NK-92 (cell line): Measurements from ENCODE around the gene ARHGEF7.

Source experiments
- DNase-seq: peaks from one replicate; lab custom pipeline; 2025; ENCODE audit not compliant: unreplicated experiment; lab: John Stamatoyannopoulos, UW

ARHGEF7 gene

GRCh38 chr13:111139452-111139851 is 24.3 kb downstream of the ARHGEF7 start:
- DNase-seq = no peak

DNA sequence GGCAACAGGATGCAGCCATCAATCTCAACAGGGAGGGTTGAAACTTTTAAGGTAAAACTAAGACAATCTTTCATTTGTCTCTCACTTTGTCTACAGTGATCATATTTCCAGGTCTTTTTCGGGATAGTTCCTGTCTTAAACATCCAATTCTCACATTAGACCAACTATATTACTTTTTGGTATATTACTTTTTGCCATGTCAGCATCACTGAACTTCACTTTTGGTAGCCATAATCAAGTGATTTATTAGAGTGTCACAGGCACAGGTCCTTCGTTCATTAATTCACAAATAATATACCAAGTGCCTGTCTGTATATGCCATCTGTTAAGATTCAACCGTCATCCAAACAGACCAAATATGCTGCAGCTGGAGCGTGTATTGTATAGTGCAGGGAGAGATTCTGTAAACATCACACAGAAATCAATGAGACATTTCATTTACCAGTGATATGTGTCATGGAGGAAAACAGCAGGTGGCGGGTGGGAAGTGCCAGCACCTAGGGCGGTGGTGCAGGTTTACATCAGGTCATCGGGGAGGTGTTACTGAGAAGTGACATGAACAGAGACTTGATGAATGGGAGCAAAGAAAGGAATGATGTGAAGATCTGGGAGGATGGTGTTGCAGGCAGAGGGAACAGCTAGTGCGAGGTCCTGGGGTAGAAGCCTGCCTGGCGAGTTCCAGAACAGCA is 24.9 kb downstream of the ARHGEF7 start:
- DNase-seq = no peak

DNA sequence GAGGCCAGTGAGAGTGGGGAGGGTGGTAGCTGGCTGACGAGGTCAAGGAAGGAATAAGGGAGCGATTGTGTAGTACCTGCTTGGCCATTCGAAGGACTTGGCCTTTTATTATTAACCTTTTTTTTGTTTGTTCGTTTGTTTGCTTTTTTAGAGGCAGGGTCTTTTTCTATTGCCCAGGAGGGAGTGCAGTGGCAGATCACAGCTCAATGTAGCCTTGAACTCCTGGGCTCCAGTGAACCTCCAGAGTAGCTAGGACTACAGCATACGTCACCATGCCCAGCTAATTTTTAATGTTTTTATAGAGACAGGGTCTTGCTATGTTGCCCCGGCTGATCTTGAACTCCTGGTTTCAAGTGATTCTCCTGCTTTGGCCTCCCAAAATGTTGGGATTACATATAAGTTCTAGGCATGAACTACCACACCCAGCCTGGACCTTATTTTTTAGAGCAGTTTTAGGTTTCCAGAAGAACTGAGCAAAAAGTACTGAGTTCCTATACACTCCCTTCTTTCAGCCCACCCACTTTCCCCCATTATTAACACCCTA is 25.5 kb downstream of the ARHGEF7 start:
- DNase-seq = no peak

GRCh38 chr13:111142472-111142871 is 27.4 kb downstream of the ARHGEF7 start:
- DNase-seq = no peak

DNA sequence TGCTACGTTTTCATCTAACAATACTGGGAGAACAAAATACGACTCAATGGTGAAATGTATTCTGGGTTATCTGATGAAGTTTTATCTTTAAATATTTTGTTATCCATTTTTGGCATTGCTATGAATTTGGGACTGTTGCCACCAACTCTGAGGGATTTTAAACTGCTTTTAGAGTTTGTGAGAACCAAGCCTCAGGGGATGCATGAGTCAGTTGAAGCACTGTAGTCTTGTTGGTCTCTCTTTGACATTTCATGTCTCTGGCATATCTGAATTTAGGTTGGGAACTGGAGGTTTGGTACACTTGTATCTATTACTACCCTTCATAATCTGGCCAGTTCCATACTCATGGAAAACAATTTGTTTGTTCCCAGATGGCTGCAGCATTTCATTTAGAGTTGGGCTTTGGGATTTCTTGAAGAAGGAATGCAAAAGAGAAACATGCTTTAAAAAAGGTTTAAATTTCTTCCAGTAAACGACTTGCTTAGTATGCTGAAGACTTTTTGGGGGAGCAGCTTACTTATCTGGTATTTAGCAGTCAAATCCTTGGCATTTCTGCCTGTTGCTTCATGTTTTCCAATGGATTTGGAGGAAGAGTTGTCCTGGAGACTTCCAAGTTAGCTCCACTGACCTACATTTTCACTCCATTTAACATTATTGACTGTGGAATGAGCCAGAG is 28.9 kb downstream of the ARHGEF7 start:
- DNase-seq = no peak

DNA sequence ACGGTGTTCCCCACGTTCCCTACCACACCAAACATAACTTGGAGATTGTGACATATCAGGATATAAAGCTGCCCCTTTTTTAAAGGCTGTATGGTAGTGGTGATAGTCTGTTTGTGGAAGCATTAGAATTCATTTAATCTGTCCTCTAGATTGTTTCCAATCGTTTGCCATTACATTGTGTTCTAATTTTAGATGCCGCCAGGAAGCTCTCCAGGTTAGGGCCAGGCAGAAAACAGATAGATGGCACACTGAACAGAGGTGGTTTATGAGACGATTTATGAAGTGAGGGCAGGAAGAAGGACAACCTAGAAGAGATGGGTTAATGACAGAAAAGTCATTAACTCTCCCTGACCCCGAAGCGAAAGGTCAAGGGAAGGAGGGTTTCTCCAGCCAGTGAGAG is 30.0 kb downstream of the ARHGEF7 start:
- DNase-seq = no peak

DNA sequence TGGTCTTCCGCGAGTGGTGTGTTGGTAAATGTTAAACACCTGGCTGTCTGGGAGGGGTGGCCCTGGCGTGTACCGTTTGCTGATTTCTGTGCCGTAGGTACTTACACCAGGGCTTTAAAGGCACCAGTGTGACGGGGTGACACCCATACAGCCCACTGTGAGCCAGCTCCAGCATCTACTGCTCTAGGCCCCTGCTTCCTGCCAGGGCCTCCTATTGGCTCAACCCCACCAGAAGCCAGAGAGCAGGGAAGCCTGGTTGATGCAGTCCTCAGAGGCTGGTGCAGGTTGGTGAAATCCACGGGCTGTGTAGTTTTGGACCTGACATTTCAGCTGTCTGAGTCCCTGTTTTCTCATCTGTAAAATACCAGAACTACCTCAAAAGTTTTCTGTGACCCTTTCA is 30.4 kb downstream of the ARHGEF7 start:
- no peak for DNase-seq

DNA sequence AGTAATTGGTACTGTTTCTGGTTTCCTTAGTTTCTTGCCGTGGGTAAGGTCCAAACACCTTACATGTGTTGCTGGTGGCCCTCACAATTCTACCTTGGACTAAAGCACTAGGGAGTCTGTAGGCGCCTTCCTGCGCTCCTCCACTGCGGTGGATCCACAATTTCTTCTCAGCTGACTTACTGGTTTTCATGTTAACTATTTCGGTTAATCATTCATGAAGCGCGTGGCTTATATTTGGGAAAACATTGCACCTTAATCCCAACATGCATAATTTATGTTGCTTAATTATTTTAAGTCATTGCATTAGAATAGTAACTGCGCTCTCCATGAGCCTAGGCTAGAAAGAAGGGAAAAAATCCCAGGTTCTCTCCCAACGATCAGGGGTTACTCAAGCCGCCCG is 37.7 kb downstream of the ARHGEF7 start:
- no peak for DNase-seq

GRCh38 chr13:111153279-111153976 is 38.3 kb downstream of the ARHGEF7 start:
- DNase-seq = peak; percentile 56

DNA sequence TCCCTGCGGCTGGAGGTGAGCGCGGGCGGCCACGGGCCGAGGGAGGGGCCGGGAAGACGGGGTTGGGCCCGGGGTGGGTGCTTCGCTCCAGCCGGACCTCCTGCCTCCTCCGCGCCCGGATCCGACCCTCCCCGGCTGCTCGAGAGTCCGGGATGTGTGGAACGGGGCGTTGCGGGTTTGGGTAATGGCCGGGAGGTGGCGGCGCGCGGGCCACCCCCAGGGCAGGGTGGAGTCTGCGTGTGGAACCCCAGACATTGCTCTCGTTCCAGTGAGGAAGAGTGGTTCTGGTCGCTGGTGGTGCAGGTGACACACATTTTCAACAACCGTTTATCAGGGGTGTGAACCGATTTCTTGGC is 38.8 kb downstream of the ARHGEF7 start:
- no peak for DNase-seq

- no peak for DNase-seq
Observed at GRCh38 chr13:111156421-111156820, 41.3 kb downstream of the ARHGEF7 start.

DNA sequence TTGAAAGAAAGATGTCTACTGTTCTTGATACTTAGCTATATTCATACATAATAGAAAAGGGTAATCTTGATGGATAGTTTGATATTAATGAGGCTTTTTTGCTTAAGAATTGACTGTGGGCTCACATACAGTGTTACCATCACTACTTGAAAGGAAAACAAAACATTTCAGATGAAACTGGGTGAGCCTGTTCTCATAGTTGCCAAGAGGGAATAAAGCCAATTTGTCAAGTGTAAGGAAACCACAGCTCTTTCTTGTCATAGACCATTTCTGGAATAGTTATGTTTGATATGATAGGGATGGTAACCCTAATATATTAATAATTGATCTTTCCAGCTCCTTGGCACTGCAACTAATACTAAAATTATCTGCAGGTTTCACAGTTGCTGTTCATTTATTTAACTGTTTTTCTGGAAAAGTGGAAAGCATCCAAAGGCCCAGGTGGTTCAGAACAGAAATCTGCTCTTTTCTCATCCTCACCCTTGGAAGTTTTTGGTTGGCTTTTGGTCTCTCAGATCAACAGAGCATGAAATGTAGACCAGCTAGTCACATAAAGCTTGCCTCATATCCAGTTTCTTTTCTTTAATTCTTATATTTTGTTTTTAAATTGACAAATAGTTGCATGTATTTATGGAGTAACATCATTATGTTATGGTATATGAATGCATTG is 43.2 kb downstream of the ARHGEF7 start:
- no peak for DNase-seq

DNA sequence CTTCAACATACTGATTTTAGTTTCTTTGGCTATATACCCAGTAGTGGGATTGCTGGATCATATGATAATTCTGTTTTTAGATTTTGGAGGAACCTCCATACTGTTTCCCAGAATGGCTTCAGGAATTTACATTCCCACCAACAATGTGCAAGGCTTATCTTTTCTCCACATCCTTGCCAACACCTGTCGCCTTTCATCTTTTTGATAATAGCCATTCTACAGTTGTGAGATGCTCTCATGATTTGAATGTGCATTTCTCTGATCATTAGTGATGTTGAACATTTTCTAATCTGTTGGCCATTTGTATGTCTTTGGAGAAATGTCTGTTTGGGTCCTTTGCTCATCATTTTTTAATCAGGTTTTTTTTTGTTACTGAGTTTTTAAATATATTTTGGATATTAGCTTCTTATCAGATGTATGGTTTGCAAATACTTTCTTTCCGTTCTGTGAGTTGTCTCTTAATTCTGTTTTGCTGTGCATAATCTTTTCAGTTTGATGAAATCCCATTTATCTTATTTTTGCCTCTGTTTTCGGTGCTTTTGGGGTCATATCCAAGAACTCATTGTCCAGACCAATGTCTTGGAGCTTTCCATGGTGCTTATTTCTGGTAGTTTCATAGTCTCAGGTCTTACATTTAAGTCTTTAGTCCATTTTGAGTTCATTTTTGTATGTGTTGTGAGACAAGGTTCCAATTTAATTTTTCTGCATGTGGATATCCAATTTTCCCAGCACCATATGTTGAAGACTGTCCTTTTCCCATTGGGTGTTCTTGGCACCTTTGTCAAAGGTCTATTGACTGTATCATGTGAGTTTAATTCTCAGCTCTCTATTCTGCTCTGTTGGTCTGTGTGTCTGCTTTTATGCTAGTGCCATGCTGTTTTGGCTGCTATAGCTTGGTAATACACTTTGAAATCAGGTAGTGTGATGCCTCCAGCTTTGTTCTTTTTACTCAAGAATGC is 44.5 kb downstream of the ARHGEF7 start:
- DNase-seq = no peak

DNA sequence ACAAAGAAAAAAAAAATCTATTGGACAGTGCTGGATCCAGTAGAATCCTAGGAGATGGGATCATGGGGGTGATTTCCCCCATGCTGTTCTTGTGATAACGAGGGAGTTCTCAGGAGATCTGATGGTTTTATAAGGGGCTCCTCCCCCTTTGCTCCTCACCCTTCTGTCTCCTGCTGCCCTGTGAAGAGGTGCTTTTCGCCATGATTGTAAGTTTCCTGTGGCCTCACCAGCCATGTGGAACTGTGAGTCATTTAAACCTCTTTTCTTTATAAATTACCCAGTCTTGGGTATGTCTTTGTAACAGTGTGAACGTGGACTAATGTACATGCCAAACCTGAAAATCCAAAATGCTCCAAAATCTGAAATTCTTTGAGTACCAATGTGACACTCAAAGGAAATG is 45.5 kb downstream of the ARHGEF7 start:
- DNase-seq = no peak

- no peak for DNase-seq
Observed at GRCh38 chr13:111161601-111162600, 46.8 kb downstream of the ARHGEF7 start.

- no peak for DNase-seq
Observed at GRCh38 chr13:111165241-111166010, 50.3 kb downstream of the ARHGEF7 start.

GRCh38 chr13:111166882-111167675 is 52.0 kb downstream of the ARHGEF7 start:
- no peak for DNase-seq

DNA sequence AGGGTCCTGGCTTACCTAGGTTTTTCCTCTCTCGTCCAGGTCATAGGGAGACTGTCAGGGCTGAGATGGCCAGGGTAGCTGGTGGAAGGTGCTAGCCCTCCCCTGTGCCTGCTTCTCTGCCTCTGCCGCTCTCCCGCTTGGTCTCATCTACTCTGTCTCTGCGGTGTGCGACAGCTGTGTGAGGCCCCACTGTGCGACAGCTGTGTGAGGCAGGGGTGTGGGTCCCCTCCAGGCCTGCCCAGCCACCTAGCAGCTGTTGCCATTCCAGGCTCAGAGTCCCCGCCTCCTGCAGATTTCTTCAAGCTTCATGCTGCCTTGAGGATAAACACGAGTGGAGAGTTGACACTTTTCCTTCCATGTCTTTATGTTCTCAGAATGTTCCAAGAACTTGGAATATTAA is 53.0 kb downstream of the ARHGEF7 start:
- no peak for DNase-seq
